ENCODE data around the gene NCOA5. TPM values are rescaled to one million over a fixed set of nuclear protein-coding genes. Genes with fewer than 3 reads are reported as not detected.
A peak's percentile ranks its signal among the peaks of the same experiment; 100 is the strongest.

Gene NCOA5
- total RNA-seq, 2 experiments from 2014 or later: 24.5 to 36.9 TPM

GRCh38 chr20:46031014-46031569 is 58.7 kb downstream of the NCOA5 start:
- H3K36me3 Mint-ChIP-seq: no peaks in the 10 kb centered on the region

DNA sequence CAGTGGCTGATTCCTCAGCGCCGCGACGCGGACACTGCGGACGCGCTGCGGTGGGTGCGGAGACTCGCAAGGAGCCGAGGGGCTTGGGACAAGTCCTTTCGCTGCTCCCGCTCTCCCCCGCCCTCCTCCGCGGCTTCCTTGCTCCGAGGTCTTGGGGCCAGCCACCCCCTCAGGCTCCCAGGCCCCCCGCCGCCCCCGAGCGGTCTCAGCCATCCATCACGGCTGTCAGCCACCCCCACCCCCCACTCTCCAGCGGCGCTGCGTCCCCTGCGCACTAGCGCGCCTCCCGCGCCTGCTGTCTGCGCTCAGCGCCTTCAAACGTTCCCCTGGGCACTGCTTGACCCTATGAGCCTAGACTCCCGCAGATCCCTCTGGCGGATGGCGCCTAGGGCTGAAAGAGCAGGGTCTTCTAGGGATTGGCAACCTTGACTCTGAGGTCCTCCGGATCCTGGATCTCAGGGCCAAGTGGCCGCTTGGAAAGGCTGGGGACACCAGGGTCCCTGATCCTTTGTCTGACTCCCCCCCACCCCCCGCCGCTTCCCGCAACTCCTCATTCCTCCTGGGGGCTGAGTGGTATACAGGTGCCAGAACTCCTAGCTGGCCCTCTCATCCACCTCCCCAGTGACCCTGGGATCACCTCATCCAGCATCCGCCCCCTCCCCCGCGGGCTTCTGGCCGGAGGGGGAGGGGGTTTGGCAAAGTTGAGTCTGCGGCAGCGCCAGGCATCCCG is 59.3 kb downstream of the NCOA5 start:
- CTCF ChIA-PET: interaction anchor here (0.7 to 2.9 kb wide), 2 partner anchors 14 to 16 kb away, joined by 5 to 13 read pairs; no protein-coding TSS in a partner anchor
- no peaks in the 10 kb centered on the region for H3K9me3 Mint-ChIP-seq (ENCODE audit: low read depth)
- H3K4me1 Mint-ChIP-seq: no peaks in the 10 kb centered on the region
- H3K4me3 Mint-ChIP-seq: no peak overlapping the region
- H3K27me3 Mint-ChIP-seq: peaks cover 65% of the 10 kb centered on the region
- H3K36me3 Mint-ChIP-seq: no peaks in the 10 kb centered on the region
- H3K27ac Mint-ChIP-seq: no peak overlapping the region
- DNase-seq (no peak), ATAC-seq (no peak)

More at GRCh38 chr20:46031014-46031569, 58.7 kb downstream of the NCOA5 start:
- ATAC-seq: no peak
- Mint-ChIP-seq H3K4me3 (no peak overlapping the region), H3K27ac (no peak overlapping the region), H3K9me3 (ENCODE audit: low read depth) (no peaks in the 10 kb centered on the region), H3K27me3 (peaks cover 63% of the 10 kb centered on the region), H3K4me1 (no peaks in the 10 kb centered on the region)
- DNase-seq: no peak
- CTCF ChIA-PET: interaction anchor here (0.7 to 2.9 kb wide), 3 partner anchors 8 to 17 kb away, joined by 5 to 13 read pairs (median 11); no protein-coding TSS in a partner anchor

GRCh38 chr20:46028772-46029371 is 60.9 kb downstream of the NCOA5 start, which contains the start of gene SLC12A5:
Gene SLC12A5, plus strand, starts transcription at chr20:46029215. Its CDS starts 130 bp downstream, at chr20:46029345.
- DNase-seq (no peak), ATAC-seq (no peak)
- Mint-ChIP-seq H3K27ac (no peak within 1 kb of the TSS), H3K27me3 (peaks cover 70% of the 10 kb centered on the region), H3K4me3 (no peak within 1 kb of the TSS), H3K9me3 (ENCODE audit: low read depth) (no peaks in the 10 kb centered on the region), H3K4me1 (no peaks in the 10 kb centered on the region), H3K36me3 (no peaks in the 10 kb centered on the region)
- CTCF ChIA-PET: interaction anchor here (2.9 kb wide), 1 partner anchor 15 kb away, joined by 13 read pairs; no protein-coding TSS in a partner anchor

DNA sequence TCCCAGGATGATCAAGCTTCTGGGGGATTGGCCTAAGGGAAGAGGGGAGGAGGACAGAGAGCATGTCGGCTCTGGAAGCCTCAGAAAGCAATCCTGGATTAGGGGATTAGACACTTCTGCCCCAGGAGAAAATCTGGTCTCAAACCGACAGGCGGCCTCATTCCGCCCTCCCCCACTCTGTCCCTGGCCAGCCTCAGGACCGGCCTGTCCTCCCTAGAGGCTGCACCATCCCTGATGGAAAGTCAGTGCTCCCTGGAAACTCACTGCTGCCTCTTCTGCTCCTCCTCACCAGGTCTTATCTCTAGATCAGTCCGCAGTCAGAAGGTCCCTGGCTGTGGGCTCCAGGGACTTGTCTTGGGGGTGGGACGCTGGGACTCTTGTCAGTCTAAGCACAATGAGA is 61.7 kb downstream of the NCOA5 start:
- H3K4me1 Mint-ChIP-seq: peaks cover 4% of the 10 kb centered on the region
- ATAC-seq (no peak), DNase-seq (no peak)
- H3K27me3 Mint-ChIP-seq: peaks cover 70% of the 10 kb centered on the region
- H3K9me3 Mint-ChIP-seq (ENCODE audit: low read depth): no peaks in the 10 kb centered on the region
- no peaks in the 10 kb centered on the region for H3K36me3 Mint-ChIP-seq
- CTCF ChIA-PET: interaction anchor here (1.0 to 2.9 kb wide), 3 partner anchors 14 to 41 kb away, joined by 3 to 13 read pairs (median 5); no protein-coding TSS in a partner anchor
- H3K4me3 Mint-ChIP-seq: no peak overlapping the region
- H3K27ac Mint-ChIP-seq: no peak overlapping the region

DNA sequence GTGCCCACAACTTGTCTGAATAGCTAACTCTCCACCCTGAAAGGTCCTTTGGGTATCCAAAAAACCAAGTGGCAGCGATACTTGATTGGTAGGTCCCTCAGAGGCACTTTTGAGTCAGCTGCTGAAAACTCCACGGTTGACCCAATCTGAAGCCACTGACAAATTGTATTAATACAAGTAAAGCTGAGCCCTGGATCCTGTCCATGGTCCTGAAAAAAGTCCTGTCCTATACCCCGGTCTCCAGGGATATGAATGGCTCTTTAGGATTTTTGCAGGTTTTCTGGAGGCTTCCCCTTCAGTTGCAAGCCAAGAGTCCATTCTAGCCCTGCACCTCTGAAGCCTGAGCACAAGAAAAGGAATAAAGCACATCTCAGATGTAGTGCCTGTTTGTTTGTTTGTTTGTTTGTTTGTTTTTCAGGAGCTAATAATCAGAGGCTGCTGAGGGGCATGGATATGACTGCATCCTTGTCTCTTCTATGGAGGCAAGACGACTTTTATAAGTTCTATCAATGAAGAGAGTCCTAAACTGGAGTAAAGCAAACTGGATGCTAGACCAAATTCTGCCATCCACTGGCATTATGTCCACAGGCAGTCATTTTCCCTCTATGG is 62.4 kb downstream of the NCOA5 start:
- Mint-ChIP-seq H3K27ac (no peak overlapping the region), H3K4me1 (peaks cover 9% of the 10 kb centered on the region), H3K36me3 (no peaks in the 10 kb centered on the region), H3K27me3 (peaks cover 63% of the 10 kb centered on the region), H3K4me3 (no peak overlapping the region), H3K9me3 (ENCODE audit: low read depth) (no peaks in the 10 kb centered on the region)
- DNase-seq (peak; percentile 54), ATAC-seq (no peak)
- CTCF ChIA-PET: interaction anchor here (0.7 to 1.6 kb wide), 4 partner anchors 9 to 41 kb away, joined by 3 to 5 read pairs (median 3); no protein-coding TSS in a partner anchor

GRCh38 chr20:46025376-46025783 is 64.4 kb downstream of the NCOA5 start:
- no peak for DNase-seq
- Mint-ChIP-seq H3K36me3 (no peaks in the 10 kb centered on the region), H3K9me3 (ENCODE audit: low read depth) (no peaks in the 10 kb centered on the region), H3K4me3 (no peak overlapping the region), H3K27me3 (peaks cover 56% of the 10 kb centered on the region), H3K4me1 (peaks cover 19% of the 10 kb centered on the region), H3K27ac (no peak overlapping the region)
- no peak for ATAC-seq
- CTCF ChIA-PET: no interaction called here

- CTCF ChIA-PET: interaction anchor here (1.4 to 3.0 kb wide), 11 partner anchors 8 to 145 kb away, joined by 3 to 34 read pairs (median 6); no protein-coding TSS in a partner anchor
- ATAC-seq (no peak), DNase-seq (no peak)
- H3K4me3 Mint-ChIP-seq: no peak overlapping the region
- H3K27ac Mint-ChIP-seq: no peak overlapping the region
- no peaks in the 10 kb centered on the region for H3K9me3 Mint-ChIP-seq (ENCODE audit: low read depth)
- peaks cover 46% of the 10 kb centered on the region for H3K27me3 Mint-ChIP-seq
- H3K4me1 Mint-ChIP-seq: peaks cover 19% of the 10 kb centered on the region
- H3K36me3 Mint-ChIP-seq: no peaks in the 10 kb centered on the region
Observed at GRCh38 chr20:46023999-46024398, 65.8 kb downstream of the NCOA5 start.

GRCh38 chr20:46023148-46023484 is 66.6 kb downstream of the NCOA5 start:
- peak overlapping the region; percentile 4 for H3K4me3 Mint-ChIP-seq

GRCh38 chr20:46022411-46023147 is 67.2 kb downstream of the NCOA5 start:
- Mint-ChIP-seq H3K4me1 (peaks cover 19% of the 10 kb centered on the region), H3K9me3 (ENCODE audit: low read depth) (no peaks in the 10 kb centered on the region), H3K36me3 (no peaks in the 10 kb centered on the region), H3K27me3 (peaks cover 46% of the 10 kb centered on the region), H3K4me3 (peak overlapping the region; percentile 70), H3K27ac (no peak overlapping the region)
- CTCF ChIA-PET: interaction anchor here (0.6 to 3.0 kb wide), 36 partner anchors 9 to 723 kb away, joined by 3 to 34 read pairs (median 4); partner anchors contain the start of genes ZNF335 and ZSWIM1
- ATAC-seq (peak; percentile 61), DNase-seq (peak; percentile 82)

More at GRCh38 chr20:46023148-46023484, 66.6 kb downstream of the NCOA5 start:
- Mint-ChIP-seq H3K27ac (no peak overlapping the region), H3K9me3 (ENCODE audit: low read depth) (no peaks in the 10 kb centered on the region), H3K27me3 (peaks cover 47% of the 10 kb centered on the region), H3K4me1 (peaks cover 19% of the 10 kb centered on the region), H3K36me3 (no peaks in the 10 kb centered on the region)
- DNase-seq (no peak), ATAC-seq (no peak)
- CTCF ChIA-PET: interaction anchor here (0.6 to 3.0 kb wide), 32 partner anchors 9 to 724 kb away, joined by 3 to 34 read pairs (median 5); partner anchors contain the start of genes ZNF335 and ZSWIM1

- H3K27ac Mint-ChIP-seq: no peak overlapping the region
- peaks cover 23% of the 10 kb centered on the region for H3K4me1 Mint-ChIP-seq
- CTCF ChIA-PET: interaction anchor here (0.6 to 3.0 kb wide), 27 partner anchors 8 to 416 kb away, joined by 3 to 34 read pairs (median 6); partner anchors contain the start of genes ZNF335 and ZSWIM1
- H3K36me3 Mint-ChIP-seq: no peaks in the 10 kb centered on the region
- no peaks in the 10 kb centered on the region for H3K9me3 Mint-ChIP-seq (ENCODE audit: low read depth)
- ATAC-seq (peak; percentile 71), DNase-seq (peak; percentile 78)
- H3K4me3 Mint-ChIP-seq: peak overlapping the region; percentile 70
- H3K27me3 Mint-ChIP-seq: peaks cover 44% of the 10 kb centered on the region
Observed at GRCh38 chr20:46021361-46022359, 68.1 kb downstream of the NCOA5 start.

DNA sequence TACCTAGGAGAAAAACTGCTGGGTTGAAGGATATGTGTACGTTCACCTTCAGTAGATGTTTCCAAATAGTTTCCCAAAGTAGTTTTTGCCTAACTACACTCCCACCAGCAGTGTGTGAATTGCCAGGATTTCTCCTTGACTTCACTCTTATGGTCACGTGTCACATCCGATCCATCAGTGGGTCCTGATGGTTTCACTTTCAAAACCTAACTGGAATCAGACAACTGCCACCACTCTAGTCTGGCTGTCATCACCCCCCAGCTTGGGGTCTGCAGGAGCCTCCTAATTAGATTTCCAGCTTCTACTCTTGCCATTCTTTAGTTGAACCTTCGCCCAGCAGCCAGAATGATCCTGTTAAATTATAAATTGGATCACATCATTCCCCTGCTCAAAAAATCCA is 69.2 kb downstream of the NCOA5 start:
- Mint-ChIP-seq H3K36me3 (no peaks in the 10 kb centered on the region), H3K9me3 (ENCODE audit: low read depth) (no peaks in the 10 kb centered on the region), H3K27ac (no peak overlapping the region), H3K27me3 (peaks cover 46% of the 10 kb centered on the region), H3K4me1 (peaks cover 23% of the 10 kb centered on the region), H3K4me3 (no peak overlapping the region)
- ATAC-seq (no peak), DNase-seq (no peak)
- CTCF ChIA-PET: interaction anchor here (0.7 to 2.4 kb wide), 3 partner anchors 12 to 50 kb away, joined by 3 to 14 read pairs (median 3); no protein-coding TSS in a partner anchor
